Caco-2 (cell line): Measurements from ENCODE around the gene PPP1R12C. TPM values are rescaled to one million over a fixed set of nuclear protein-coding genes. Genes with fewer than 3 reads are reported as not detected.

Experiments
- BruUV-seq: library from RNA; stranded (reverse); fragments of 400-500 nt; replicated peaks from 2 replicates; lab custom pipeline; 2021; lab: Mats Ljungman, UMichigan
- CTCF ChIA-PET: fragments of 300-600 bp; sonication (Branson Sonifier 250); formaldehyde crosslinking; loops from one replicate; lab custom pipeline; 2022; ENCODE audit warnings: antibody characterized with exemption; lab: Charles Lee
- POLR2A ChIA-PET: fragments of 300-600 bp; sonication (Branson Sonifier 250); formaldehyde crosslinking; loops from one replicate; lab custom pipeline; 2022; ENCODE audit warnings: antibody characterized with exemption; lab: Charles Lee
- DNase-seq, 2 experiments: peaks; one replicate each; pipeline versions ENCODE4 v3.0.0 to v3.0.0-alpha.2; 2020 to 2022
- H3K27me3 ChIP-seq: replicated peaks from 2 replicates; pipeline ENCODE4 v1.6.0; 2011; ENCODE audit warnings: low read length; ENCODE audit not compliant: control insufficient read depth, insufficient read depth
- H3K36me3 ChIP-seq: 2 replicates; pipeline ENCODE4 v1.5.1; 2011; ENCODE audit warnings: low read length; ENCODE audit not compliant: control insufficient read depth, insufficient read depth
- H3K4me1 ChIP-seq: fragments of 250-450 bp; sonication (Bioruptor Pico); 2 replicates; pipeline ENCODE4 v1.5.1; 2020; ENCODE audit warnings: mild to moderate bottlenecking
- H3K4me3 ChIP-seq: 2 replicates; pipeline ENCODE4 v1.5.1; 2011; ENCODE audit warnings: low read depth, mild to moderate bottlenecking, control low read depth, low read length
- H3K9me3 ChIP-seq: fragments of 250-450 bp; sonication (Bioruptor Pico); 2 replicates; pipeline ENCODE4 v1.5.1; 2020; ENCODE audit warnings: mild to moderate bottlenecking, moderate library complexity
- H3K27ac Mint-ChIP-seq: one replicate; pipeline ENCODE4 v1.8.0; 2022; ENCODE audit warnings: mixed read lengths; ENCODE audit not compliant: unreplicated experiment
- H3K27me3 Mint-ChIP-seq: one replicate; pipeline ENCODE4 v1.8.0; 2022; ENCODE audit warnings: mixed read lengths; ENCODE audit not compliant: insufficient read depth, unreplicated experiment
- H3K36me3 Mint-ChIP-seq: one replicate; pipeline ENCODE4 v1.8.0; 2022; ENCODE audit warnings: mild to moderate bottlenecking, mixed read lengths; ENCODE audit not compliant: insufficient read depth, unreplicated experiment
- H3K4me1 Mint-ChIP-seq: one replicate; pipeline ENCODE4 v1.8.0; 2022; ENCODE audit warnings: low read depth, mixed read lengths; ENCODE audit not compliant: unreplicated experiment
- H3K4me3 Mint-ChIP-seq: one replicate; pipeline ENCODE4 v1.8.0; 2022; ENCODE audit warnings: mild to moderate bottlenecking, moderate library complexity, mixed read lengths; ENCODE audit not compliant: unreplicated experiment
- H3K9me3 Mint-ChIP-seq: one replicate; pipeline ENCODE4 v1.8.0; 2022; ENCODE audit warnings: mixed read lengths; ENCODE audit not compliant: unreplicated experiment
- intact Hi-C: fragments of 100-400 bp; cut with micrococcal nuclease; formaldehyde crosslinking; loops from one replicate; pipeline ENCODE4 v1.10.0; 2022; ENCODE audit not compliant: unreplicated experiment
- microRNA-seq: library from miRNA; unstranded; fragments of <30 nt; microRNA quantifications from one replicate; pipeline ENCODE4 v1.2.0, GENCODE V29; 2022
- total RNA-seq: library from RNA; stranded (reverse); gene quantifications from 2 replicates; pipeline ENCODE4 v1.2.3, GENCODE V29; 2022
- TF ChIP-seq, protein P1 (sequence below), 2 experiments: fragments of 200-600 bp in 1 of 2; IDR thresholded peaks; 1 replicate in 1 of 2; 2 replicates in 1 of 2; pipeline versions ENCODE4 v1.5.1 to v1.8.0; 2011 to 2022; ENCODE audit warnings: antibody characterized with exemption in 1 of 2, control low read depth in 1 of 2, inconsistent platforms in 1 of 2, low read depth in 1 of 2, low read length in 1 of 2, mild to moderate bottlenecking in 1 of 2, moderate library complexity in 1 of 2; ENCODE audit not compliant: insufficient read depth in 1 of 2, severe bottlenecking in 1 of 2, unreplicated experiment in 1 of 2

Gene PPP1R12C
- total RNA-seq, 1 experiment from 2014 or later = 104 TPM

DNA sequence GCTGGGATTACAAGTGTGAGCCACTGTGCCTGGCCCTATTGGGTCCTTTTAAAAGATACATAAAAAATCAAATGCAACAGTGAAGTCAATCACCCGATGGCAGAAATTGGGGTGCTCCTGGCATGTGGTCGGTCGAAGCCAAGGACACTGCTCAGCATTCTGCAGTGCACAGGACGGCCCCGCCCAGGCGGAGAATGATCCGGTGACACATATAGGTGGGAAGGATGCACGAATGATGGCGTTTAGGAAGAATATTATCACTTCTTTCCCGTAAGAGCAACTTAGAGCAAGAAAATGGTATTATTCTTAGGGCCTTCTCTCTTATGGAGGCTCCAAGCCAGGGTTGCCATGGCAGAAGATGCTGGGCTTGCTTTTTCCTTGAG, 76.2 kb downstream of the PPP1R12C start:
- Histone ChIP-seq H3K9me3 (no peaks in the 10 kb centered on the region), H3K4me3 (no peak overlapping the region), H3K27me3 (no peaks in the 10 kb centered on the region), H3K4me1 (no peaks in the 10 kb centered on the region), H3K36me3 (no peaks in the 10 kb centered on the region; the same call in none of the 2 replicates)
- DNase-seq = no peak
- intact Hi-C loops = no loop called here
- POLR2A ChIA-PET = no interaction called here
- Mint-ChIP-seq H3K27ac (no peak overlapping the region), H3K4me3 (no peak overlapping the region), H3K36me3 (peaks cover 64% of the 10 kb centered on the region), H3K27me3 (no peaks in the 10 kb centered on the region), H3K9me3 (no peaks in the 10 kb centered on the region), H3K4me1 (no peaks in the 10 kb centered on the region)
- BruUV-seq = no TSS peak
- TF ChIP-seq, protein P1, sequence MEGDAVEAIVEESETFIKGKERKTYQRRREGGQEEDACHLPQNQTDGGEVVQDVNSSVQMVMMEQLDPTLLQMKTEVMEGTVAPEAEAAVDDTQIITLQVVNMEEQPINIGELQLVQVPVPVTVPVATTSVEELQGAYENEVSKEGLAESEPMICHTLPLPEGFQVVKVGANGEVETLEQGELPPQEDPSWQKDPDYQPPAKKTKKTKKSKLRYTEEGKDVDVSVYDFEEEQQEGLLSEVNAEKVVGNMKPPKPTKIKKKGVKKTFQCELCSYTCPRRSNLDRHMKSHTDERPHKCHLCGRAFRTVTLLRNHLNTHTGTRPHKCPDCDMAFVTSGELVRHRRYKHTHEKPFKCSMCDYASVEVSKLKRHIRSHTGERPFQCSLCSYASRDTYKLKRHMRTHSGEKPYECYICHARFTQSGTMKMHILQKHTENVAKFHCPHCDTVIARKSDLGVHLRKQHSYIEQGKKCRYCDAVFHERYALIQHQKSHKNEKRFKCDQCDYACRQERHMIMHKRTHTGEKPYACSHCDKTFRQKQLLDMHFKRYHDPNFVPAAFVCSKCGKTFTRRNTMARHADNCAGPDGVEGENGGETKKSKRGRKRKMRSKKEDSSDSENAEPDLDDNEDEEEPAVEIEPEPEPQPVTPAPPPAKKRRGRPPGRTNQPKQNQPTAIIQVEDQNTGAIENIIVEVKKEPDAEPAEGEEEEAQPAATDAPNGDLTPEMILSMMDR (IDR thresholded peaks at IDR 0.05; ENCODE audit: insufficient read depth in 1 of 2, low read depth in 1 of 2, low read length in 1 of 2, severe bottlenecking in 1 of 2, unreplicated experiment in 1 of 2) = no peak
- CTCF ChIA-PET = no interaction called here

Small RNA genes lying within 50 kb of the gene (microRNA-seq; reads per million reads assigned to microRNA genes)
- not detected for gene MIR7975

Other genes with a start within 250 kb of the PPP1R12C start
- gene FCAR, start 243.4 kb downstream of the PPP1R12C start, total RNA-seq = not detected in 2 replicates
- 0.91 and 1.1 TPM in 2 replicates for gene NCR1, start 211.5 kb downstream of the PPP1R12C start, total RNA-seq
- 0.43 and 0.49 TPM in 2 replicates for gene NLRP7, start 170.1 kb downstream of the PPP1R12C start, total RNA-seq
- 108 and 115 TPM in 2 replicates for gene NLRP2, start 151.3 kb downstream of the PPP1R12C start, total RNA-seq
- not detected in 2 replicates for gene GP6, start 79.4 kb downstream of the PPP1R12C start, total RNA-seq
- gene RDH13, start 54.5 kb downstream of the PPP1R12C start, total RNA-seq = 43.3 and 49.8 TPM in 2 replicates
- gene EPS8L1, start 41.8 kb downstream of the PPP1R12C start, total RNA-seq = 135 and 141 TPM in 2 replicates
- 11.8 and 18.0 TPM in 2 replicates for gene TNNT1, start 31.6 kb upstream of the PPP1R12C start, total RNA-seq
- gene TNNI3, start 40.1 kb upstream of the PPP1R12C start, total RNA-seq = 2.9 and 4.2 TPM in 2 replicates
- gene DNAAF3, start 49.0 kb upstream of the PPP1R12C start, total RNA-seq = 0.45 and 0.91 TPM in 2 replicates
- not detected in 2 replicates for gene SYT5, start 62.7 kb upstream of the PPP1R12C start, total RNA-seq
- 2.3 and 2.7 TPM in 2 replicates for gene PTPRH, start 91.9 kb upstream of the PPP1R12C start, total RNA-seq
- 18.0 and 21.2 TPM in 2 replicates for gene TMEM86B, start 111.1 kb upstream of the PPP1R12C start, total RNA-seq
- 113 and 118 TPM in 2 replicates for gene PPP6R1, start 141.4 kb upstream of the PPP1R12C start, total RNA-seq
- gene HSPBP1, start 162.5 kb upstream of the PPP1R12C start, total RNA-seq = 69.6 and 71.4 TPM in 2 replicates
- 24.6 and 28.6 TPM in 2 replicates for gene BRSK1, start 166.4 kb upstream of the PPP1R12C start, total RNA-seq
- gene TMEM150B, start 207.7 kb upstream of the PPP1R12C start, total RNA-seq = 1.6 and 3.4 TPM in 2 replicates
- 25.8 and 26.3 TPM in 2 replicates for gene KMT5C, start 222.2 kb upstream of the PPP1R12C start, total RNA-seq
- gene COX6B2, start 237.1 kb upstream of the PPP1R12C start, total RNA-seq = 0.27 and 0.35 TPM in 2 replicates
- not detected in 2 replicates for gene GARIN5B, start 245.6 kb upstream of the PPP1R12C start, total RNA-seq